HTR-8/SVneo (cell line): Measurements from ENCODE around the gene LPIN1.

ENCODE experiments used
- DNase-seq: peaks from one replicate; pipeline ENCODE4 v3.0.0; 2011; ENCODE audit warnings: low spot score, mixed read lengths; ENCODE audit not compliant: insufficient read length
- FAIRE-seq: peaks from 2 replicates; lab custom pipeline; 2011; peaks lifted over from hg19 to GRCh38; lab: Jason Lieb, UNC

The LPIN1 gene

DNA sequence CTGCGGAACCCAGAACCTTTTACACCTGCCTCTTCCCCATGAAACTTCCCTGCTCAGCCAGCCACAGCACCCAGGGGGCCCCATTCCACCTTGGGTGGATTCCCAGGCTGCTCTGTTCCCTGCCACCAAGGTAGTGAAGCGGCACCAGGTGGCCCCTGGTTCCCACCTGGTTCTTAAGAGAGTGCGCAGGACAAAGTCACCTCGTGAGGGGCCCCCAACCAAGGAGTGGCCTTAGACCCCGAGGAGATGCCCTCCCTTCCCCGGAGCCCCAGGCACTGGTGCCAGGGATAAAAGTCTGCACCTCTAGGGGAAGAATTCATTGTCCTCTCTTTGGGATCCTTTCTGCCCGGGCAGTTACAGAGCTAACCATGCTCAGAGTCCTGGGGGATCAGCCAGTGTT lies 3.1 kb upstream of the LPIN1 start:
- FAIRE-seq (no peak), DNase-seq (no peak)

DNA sequence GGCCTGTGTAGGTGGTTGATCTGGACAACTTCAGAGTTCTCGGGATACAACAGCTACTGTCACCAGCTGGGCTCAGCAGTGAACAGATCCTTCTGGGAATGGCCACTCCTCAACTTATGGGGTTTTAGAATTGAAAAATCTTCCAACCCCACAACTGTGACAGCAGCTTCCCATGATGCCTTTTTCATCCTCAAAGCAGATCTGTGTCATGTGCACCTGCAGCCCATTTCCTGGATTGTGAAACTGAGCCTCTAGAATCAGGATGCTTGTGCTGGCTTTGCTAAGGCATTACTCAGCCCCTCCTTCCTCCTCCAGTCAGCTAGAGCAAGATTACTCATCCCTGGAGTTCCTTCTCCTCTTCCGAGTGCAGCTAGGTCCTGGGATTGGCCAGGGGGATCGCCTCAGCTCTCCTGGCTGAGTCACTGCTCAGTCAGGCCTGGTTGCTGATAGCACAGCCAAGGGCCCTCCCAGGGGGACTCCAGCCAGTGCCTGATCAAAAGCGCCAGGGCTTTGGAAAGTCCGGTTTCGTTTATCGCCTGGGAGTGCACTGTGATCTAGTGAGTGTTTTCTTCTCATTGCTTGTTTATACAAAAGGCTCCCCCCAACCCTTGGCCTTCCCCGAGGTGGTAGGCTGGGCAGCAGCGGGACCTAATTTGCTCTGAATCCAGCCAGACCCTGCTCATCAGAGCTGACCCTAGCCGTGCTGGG lies 2.4 kb upstream of the LPIN1 start:
- peak; percentile 38 for FAIRE-seq
- peak; percentile 99 for DNase-seq

DNA sequence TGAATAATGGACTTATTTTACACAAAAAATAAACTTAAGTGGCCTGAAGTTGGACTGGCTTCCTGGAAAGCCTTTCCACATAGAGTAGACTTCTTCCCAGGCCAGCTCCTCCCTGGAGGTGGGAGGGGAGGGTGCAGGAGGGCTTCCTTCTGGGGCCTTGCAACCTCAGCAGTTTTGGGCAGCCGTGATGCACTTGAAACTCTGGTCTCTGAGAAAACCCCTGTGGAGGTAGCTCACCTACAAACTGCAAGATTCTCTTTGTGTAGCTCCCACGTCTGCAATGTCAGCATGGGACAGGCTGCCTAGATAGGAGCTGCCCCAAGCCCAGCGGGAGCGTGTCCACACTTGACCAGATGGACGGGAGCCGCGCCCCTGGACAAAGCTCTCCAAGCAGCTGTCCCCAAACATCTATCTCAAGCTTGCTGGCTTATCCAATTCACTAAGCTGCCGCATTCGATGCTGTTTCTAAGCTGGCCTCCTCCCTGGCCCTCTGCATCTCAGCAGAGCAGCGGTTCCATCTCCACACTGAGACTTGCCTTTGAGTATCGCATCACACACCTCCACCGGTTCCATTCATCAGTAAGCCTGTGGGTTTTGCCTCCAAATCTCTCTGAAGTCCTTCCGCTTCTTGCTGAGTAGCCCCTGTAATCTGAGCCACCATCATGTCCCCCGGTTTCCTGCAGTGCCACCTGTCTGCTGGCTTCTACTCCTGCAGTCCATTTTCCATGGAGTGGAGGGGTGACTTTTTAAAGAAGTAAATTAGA lies 1.6 kb upstream of the LPIN1 start:
- DNase-seq (peak; percentile 53), FAIRE-seq (no peak)

GRCh38 chr2:11745613-11746375 lies 638 bp upstream of the LPIN1 start:
- DNase-seq (no peak), FAIRE-seq (no peak)

- FAIRE-seq (no peak), DNase-seq (no peak)
These were observed 501 bp downstream of the LPIN1 start for GRCh38 chr2:11746807-11747459.

- no peak for FAIRE-seq
- DNase-seq: no peak
These were observed 1.8 kb downstream of the LPIN1 start for GRCh38 chr2:11748018-11748860.

DNA sequence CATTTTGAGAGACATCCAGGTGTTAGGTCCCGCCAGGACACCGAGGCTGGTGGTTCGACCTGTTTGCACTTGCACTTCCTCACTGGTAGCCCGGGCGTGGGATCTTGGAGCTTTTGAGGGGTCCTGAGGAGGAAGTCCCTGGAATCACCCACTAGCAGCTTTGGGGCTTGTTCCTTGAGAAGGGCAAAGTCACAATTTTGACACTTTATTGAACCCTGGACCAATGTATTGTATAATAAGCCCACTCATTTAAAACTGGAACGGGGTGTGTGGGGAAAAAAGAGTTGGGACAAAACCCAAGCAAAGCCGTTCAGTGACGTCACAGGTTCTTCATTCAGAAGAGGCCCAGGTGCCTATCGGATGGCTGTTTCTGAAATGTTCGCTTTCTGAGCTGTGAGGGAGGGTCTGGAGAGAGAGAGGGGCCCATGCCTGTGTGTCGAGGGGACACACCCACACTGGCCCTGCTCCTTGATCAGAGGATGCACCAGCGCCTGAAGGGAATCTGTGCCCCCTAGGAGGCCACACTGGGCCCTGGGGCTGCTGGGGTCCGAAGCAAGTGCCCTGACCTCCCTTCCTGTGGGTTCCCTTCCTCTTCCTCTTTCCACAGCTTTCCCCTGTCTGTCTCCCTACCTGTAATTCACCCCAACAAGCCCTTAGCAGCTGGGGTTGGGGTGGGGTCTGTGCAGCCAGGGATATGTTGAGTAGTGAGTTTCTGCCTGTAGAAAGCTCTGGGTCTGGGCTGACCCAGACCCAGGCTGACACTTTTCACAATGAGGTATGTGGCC lies 2.6 kb downstream of the LPIN1 start:
- FAIRE-seq (no peak), DNase-seq (no peak)

GRCh38 chr2:11749646-11750349 lies 3.4 kb downstream of the LPIN1 start:
- FAIRE-seq: no peak
- no peak for DNase-seq

- FAIRE-seq (no peak), DNase-seq (no peak)
These were observed 4.0 kb downstream of the LPIN1 start for GRCh38 chr2:11750422-11750821.

DNA sequence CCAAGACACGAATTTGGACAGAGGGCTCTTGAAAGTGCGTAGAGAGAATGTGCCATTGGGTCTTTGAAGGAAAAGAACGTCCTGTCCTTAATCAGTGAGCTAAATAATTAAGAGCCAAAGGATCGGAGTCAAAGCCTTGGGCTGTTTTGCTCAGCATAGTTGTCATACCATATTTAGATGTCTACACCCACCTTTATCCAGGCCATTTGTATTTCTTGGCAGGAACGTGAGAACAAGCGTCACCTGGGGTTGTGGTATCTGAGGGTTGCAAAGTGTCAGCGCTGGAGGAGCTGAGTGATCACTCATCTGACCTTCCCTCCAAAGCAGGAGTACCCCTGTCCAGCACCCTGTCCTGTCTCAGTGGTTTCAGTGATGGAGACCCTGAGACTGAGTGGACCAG lies 4.5 kb downstream of the LPIN1 start:
- no peak for FAIRE-seq
- DNase-seq: no peak

DNA sequence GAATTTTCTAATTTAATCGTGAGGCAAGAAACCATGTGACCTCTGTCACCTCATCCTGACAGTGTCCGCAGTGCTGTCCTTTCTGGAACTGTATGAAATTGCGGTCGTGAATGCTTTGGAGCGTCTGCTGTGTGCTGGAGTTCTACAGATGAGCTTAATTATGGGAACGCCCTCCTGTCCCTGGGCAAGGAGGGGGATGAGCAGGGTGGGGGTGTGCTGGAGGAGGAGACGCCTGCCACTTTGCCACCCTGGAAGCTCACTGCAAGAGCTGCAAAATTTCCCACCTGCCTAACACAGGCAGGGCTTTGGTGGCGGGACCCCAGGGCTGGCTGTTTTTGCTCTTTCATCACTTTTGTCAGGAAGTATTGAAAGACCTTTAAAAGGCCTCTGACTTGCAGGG lies 6.5 kb downstream of the LPIN1 start:
- DNase-seq: no peak
- FAIRE-seq: no peak

GRCh38 chr2:11753452-11753885 lies 7.0 kb downstream of the LPIN1 start:
- DNase-seq (no peak), FAIRE-seq (no peak)

DNA sequence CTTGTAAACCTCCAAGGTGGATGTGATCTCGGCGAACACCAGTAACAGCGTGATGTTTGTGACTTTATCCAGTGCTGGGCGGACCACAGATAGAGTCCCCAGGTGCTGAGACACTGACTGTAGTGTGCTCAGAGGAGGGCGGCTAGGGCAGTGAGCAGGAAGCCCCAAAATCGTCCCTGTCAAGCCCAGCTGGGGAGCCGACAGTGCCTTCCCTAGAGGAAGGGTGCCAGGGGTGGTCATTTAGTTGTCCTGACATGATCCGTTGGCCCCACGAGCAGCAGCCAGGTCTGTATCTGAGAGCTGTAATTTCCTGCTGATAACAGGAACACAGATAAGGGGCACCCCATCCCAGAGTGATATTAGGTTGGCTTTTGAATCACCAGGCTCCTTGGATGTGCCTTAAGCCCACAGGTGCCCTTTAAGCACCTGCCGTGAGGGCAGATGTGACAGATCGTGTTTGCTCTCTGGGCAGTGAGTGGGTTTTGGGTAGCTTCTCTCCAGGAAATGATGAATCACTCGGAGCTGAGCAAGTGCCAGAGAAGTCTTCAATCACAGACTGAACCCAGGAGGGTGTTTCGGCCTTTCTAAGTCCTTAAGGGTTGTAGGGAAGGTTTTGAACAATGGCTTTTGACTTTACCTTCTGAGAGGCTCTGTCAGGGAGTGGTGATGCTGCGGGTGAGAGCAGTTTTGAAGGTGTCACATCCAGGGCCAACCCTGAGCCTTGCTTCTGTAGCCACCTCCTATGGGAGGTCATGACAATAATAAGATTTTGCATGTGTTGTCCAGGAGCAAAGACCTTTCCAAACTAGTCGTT lies 7.7 kb downstream of the LPIN1 start:
- peak; percentile 67 for DNase-seq
- FAIRE-seq: no peak

- FAIRE-seq: no peak
- DNase-seq: no peak
These were observed 8.2 kb downstream of the LPIN1 start for GRCh38 chr2:11754700-11755015.

DNA sequence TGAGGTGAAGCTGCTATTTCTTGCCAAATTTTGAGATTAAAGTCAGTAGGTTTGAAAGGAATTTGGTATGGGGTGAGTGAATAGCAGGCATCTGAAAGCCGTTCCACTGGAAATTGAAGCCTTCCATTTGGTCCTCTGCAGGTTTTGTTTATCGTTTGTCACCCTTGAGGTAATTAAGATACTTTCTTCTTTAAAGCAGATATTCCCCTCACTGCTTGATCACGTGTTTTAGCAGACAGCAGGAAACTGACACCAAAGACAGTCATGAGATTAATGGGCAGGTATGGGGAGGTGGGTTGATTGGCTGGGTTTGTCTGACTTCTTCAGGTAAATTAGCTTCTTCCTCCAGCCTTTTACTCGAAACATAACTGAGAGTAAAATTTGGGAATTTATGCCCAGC lies 10.7 kb downstream of the LPIN1 start:
- no peak for DNase-seq
- no peak for FAIRE-seq

GRCh38 chr2:11758187-11758586 lies 11.8 kb downstream of the LPIN1 start:
- no peak for FAIRE-seq

GRCh38 chr2:11758647-11759046 lies 12.2 kb downstream of the LPIN1 start:
- DNase-seq (no peak), FAIRE-seq (no peak)

More at GRCh38 chr2:11758187-11758586, 11.8 kb downstream of the LPIN1 start:
- no peak for DNase-seq
